Endothelial cell of umbilical vein (primary cell): Measurements from ENCODE around the gene GDI1. TPM values are rescaled to one million over a fixed set of nuclear protein-coding genes. Genes with fewer than 3 reads are reported as not detected.
A peak's percentile ranks its signal among the peaks of the same experiment; 100 is the strongest.

Experiments
- BruUV-seq: library from RNA; stranded (reverse); fragments of 400-500 nt; replicated peaks from 2 replicates; lab custom pipeline; 2021; lab: Mats Ljungman, UMichigan
- CTCF ChIA-PET: fragments of 300-600, 350-600 bp; sonication (Branson Sonifier 250); formaldehyde crosslinking; loops from one replicate; lab custom pipeline; 2021; ENCODE audit warnings: antibody characterized with exemption, inconsistent platforms; lab: Charles Lee
- POLR2A ChIA-PET: fragments of 300-600, 350-600 bp; sonication (Branson Sonifier 250); formaldehyde crosslinking; loops from one replicate; lab custom pipeline; 2021; ENCODE audit warnings: antibody characterized with exemption, inconsistent platforms; lab: Charles Lee
- DNase-seq: peaks from one replicate; pipeline ENCODE4 v3.0.0-alpha.2; 2011; ENCODE audit warnings: low read depth, low spot score
- FAIRE-seq: peaks from 2 replicates; lab custom pipeline; 2011; peaks lifted over from hg19 to GRCh38; lab: Jason Lieb, UNC
- H2AFZ ChIP-seq: 2 replicates; pipeline ENCODE4 v1.6.0; 2012; ENCODE audit warnings: low read depth, low read length, control low read depth, inconsistent platforms
- H3K27ac ChIP-seq: 2 replicates; pipeline ENCODE4 v1.5.1; 2011; ENCODE audit warnings: low read depth, mild to moderate bottlenecking, control low read depth, low read length, moderate library complexity; ENCODE audit not compliant: insufficient read depth
- H3K27me3 ChIP-seq, 2 experiments: 2 replicates each; pipeline versions ENCODE4 v1.6.0 to v1.6.1; 2011; ENCODE audit warnings: low read length in 2 of 2, mixed read lengths in 1 of 2; ENCODE audit not compliant: control insufficient read depth in 2 of 2, insufficient read depth in 2 of 2
- H3K36me3 ChIP-seq, 2 experiments: 2 replicates in 1 of 2; 3 replicates in 1 of 2; pipeline ENCODE4 v1.5.1; 2011; ENCODE audit warnings: low read length in 2 of 2, mild to moderate bottlenecking in 1 of 2, moderate library complexity in 1 of 2; ENCODE audit not compliant: control insufficient read depth in 2 of 2, insufficient read depth in 2 of 2; ENCODE audit errors: extremely low read depth in 1 of 2
- H3K4me1 ChIP-seq: 3 replicates; pipeline ENCODE4 v1.5.1; 2011; ENCODE audit warnings: mild to moderate bottlenecking, low read length; ENCODE audit not compliant: control insufficient read depth, insufficient read depth; ENCODE audit errors: extremely low read depth
- H3K4me2 ChIP-seq: 2 replicates; pipeline ENCODE4 v1.6.1; 2011; ENCODE audit warnings: low read length, control low read depth, mixed read lengths; ENCODE audit not compliant: insufficient read depth
- H3K4me3 ChIP-seq, 3 experiments: fragments of 200-600 bp in 1 of 3; sonication (generic), shearing (Covaris generic) in 1 of 3; replicated peaks in 1 of 3; 2 replicates each; pipeline ENCODE4 v1.5.1; 2011 to 2016; ENCODE audit warnings: control low read depth in 3 of 3, low read length in 3 of 3, mild to moderate bottlenecking in 2 of 3, inconsistent platforms in 1 of 3, low read depth in 1 of 3, moderate library complexity in 1 of 3; ENCODE audit not compliant: insufficient read depth in 1 of 3
- H3K79me2 ChIP-seq: 2 replicates; pipeline ENCODE4 v1.6.0; 2012; ENCODE audit warnings: low read length, inconsistent platforms; ENCODE audit not compliant: control insufficient read depth, insufficient read depth
- H3K9ac ChIP-seq: replicated peaks from 2 replicates; pipeline ENCODE3; 2011; ENCODE audit warnings: low read length, control low read depth; ENCODE audit not compliant: insufficient read depth; ENCODE audit errors: extremely low read depth
- H3K9me1 ChIP-seq: replicated peaks from 3 replicates; pipeline ENCODE4 v1.6.0; 2011; ENCODE audit warnings: mild to moderate bottlenecking, low read length; ENCODE audit not compliant: control insufficient read depth, insufficient read depth; ENCODE audit errors: extremely low read depth
- H3K9me3 ChIP-seq: replicated peaks from 2 replicates; pipeline ENCODE4 v1.5.1; 2012; ENCODE audit warnings: low read length, inconsistent platforms; ENCODE audit not compliant: control insufficient read depth, insufficient read depth
- H4K20me1 ChIP-seq: replicated peaks from 2 replicates; pipeline ENCODE3; 2011; ENCODE audit warnings: mild to moderate bottlenecking, low read length; ENCODE audit not compliant: control insufficient read depth, insufficient read depth; ENCODE audit errors: extremely low read depth
- CTCF ChIP-seq, 2 donors: IDR thresholded peaks; 1 replicate in 1 of 2; 2 replicates in 1 of 2; pipeline ENCODE4 v1.5.1; 2011; ENCODE audit warnings: low read length in 2 of 2, mild to moderate bottlenecking in 2 of 2, moderate library complexity in 2 of 2, control low read depth in 1 of 2, inconsistent platforms in 1 of 2, low read depth in 1 of 2; ENCODE audit not compliant: insufficient read depth in 1 of 2; ENCODE audit errors: extremely low read depth in 1 of 2
- EZH2 ChIP-seq: IDR thresholded peaks from 2 replicates; pipeline ENCODE4 v1.6.1; 2012; ENCODE audit warnings: borderline replicate concordance, low read depth, mild to moderate bottlenecking, moderate library complexity, low read length, inconsistent platforms; ENCODE audit not compliant: severe bottlenecking
- FOS ChIP-seq: IDR thresholded peaks from 2 replicates; pipeline ENCODE4 v1.6.1; 2011; ENCODE audit warnings: mild to moderate bottlenecking, low read length, moderate library complexity, borderline replicate concordance; ENCODE audit not compliant: insufficient read depth
- GATA2 ChIP-seq: IDR thresholded peaks from 2 replicates; pipeline ENCODE4 v1.7.0; 2011; ENCODE audit warnings: low read depth, mild to moderate bottlenecking, moderate library complexity, mixed read lengths, low read length; ENCODE audit not compliant: insufficient read length, insufficient read depth
- JUN ChIP-seq: IDR thresholded peaks from 2 replicates; pipeline ENCODE4 v1.6.1; 2011; ENCODE audit warnings: borderline replicate concordance, low read depth; ENCODE audit not compliant: insufficient read length, insufficient read depth
- MAX ChIP-seq: IDR thresholded peaks from 2 replicates; pipeline ENCODE4 v1.6.1; 2011; ENCODE audit not compliant: insufficient read depth, insufficient read length
- MYC ChIP-seq: IDR thresholded peaks from one replicate; pipeline ENCODE4 v1.6.1; 2011; ENCODE audit warnings: mild to moderate bottlenecking, low read depth, low read length
- POLR2A ChIP-seq: IDR thresholded peaks from 2 replicates; pipeline ENCODE4 v1.6.1; 2012; ENCODE audit warnings: low read depth, mild to moderate bottlenecking, control low read depth, low read length
- POLR2AphosphoS5 ChIP-seq: IDR thresholded peaks from 2 replicates; pipeline ENCODE4 v1.6.1; 2012; ENCODE audit warnings: low read depth, mild to moderate bottlenecking, control low read depth, low read length, moderate library complexity; ENCODE audit not compliant: insufficient read depth
- dilution Hi-C: fragments of 300-500 bp; cut with MboI; formaldehyde crosslinking; loops from one replicate; pipeline ENCODE4 v1.15.0; 2019; ENCODE audit warnings: low sequenced_read_pairs; ENCODE audit not compliant: extremely low pct_ligation_motif_present
- intact Hi-C: fragments of 100-400 bp; cut with micrococcal nuclease; formaldehyde crosslinking; loops from one replicate; pipeline ENCODE4 v1.10.0; 2022
- polyA plus RNA-seq, 4 experiments: library from polyadenylated mRNA; depleted of rRNA in 3 of 4; stranded (reverse) in 3 of 4; unstranded in 1 of 4; fragments of >200 nt; gene quantifications; 2 replicates each; pipeline versions ENCODE4 v1.2.1 to v1.2.3, GENCODE V29; 2011 to 2012; ENCODE audit warnings: missing spikeins in 1 of 4
- total RNA-seq: library from RNA; stranded (reverse); gene quantifications from 2 replicates; pipeline ENCODE4 v1.2.3, GENCODE V29; 2021

GDI1 gene
- total and polyA plus RNA-seq, 2 donors (not counting 3 experiments of a cell fraction or from before 2014, with no cell fraction given): 128 to 247 TPM

GRCh38 chrX:154401045-154401799, 35.7 kb upstream of the GDI1 start:
- intact Hi-C loops: loop anchor here (1.0 kb wide), 1 partner anchor 8 kb away; the partner anchor contains the start of gene DNASE1L1
- no peak overlapping the region for H3K9ac ChIP-seq
- no peaks in the 10 kb centered on the region for H3K27me3 ChIP-seq
- H3K79me2 ChIP-seq: peaks cover 20% of the 10 kb centered on the region
- no peaks in the 10 kb centered on the region for H3K9me3 ChIP-seq
- FAIRE-seq (peak; percentile 50), DNase-seq (no peak)
- H3K9me1 ChIP-seq: no peaks in the 10 kb centered on the region
- no peak overlapping the region for H3K27ac ChIP-seq
- no TSS peak for BruUV-seq
- POLR2A ChIA-PET: interaction anchor here (1.3 kb wide), 1 partner anchor 28 kb away, joined by 3 read pairs; no protein-coding TSS in a partner anchor
- H3K4me1 ChIP-seq: peaks cover 8% of the 10 kb centered on the region
- H4K20me1 ChIP-seq: no peaks in the 10 kb centered on the region
- CTCF ChIA-PET: no interaction called here
- peaks cover 15 to 18% of the 10 kb centered on the region in 2 experiments for H3K36me3 ChIP-seq
- H2AFZ ChIP-seq: no peak overlapping the region
- TF ChIP-seq FOS: no peak
- peak; percentile 68 for TF ChIP-seq POLR2AphosphoS5
- peak; percentile 82 for TF ChIP-seq POLR2A
- dilution Hi-C loops: no loop called here
- peak overlapping the region; percentile 12 for H3K4me2 ChIP-seq
- no peak overlapping the region for H3K4me3 ChIP-seq

- Histone ChIP-seq H2AFZ (no peak overlapping the region), H4K20me1 (no peaks in the 10 kb centered on the region), H3K79me2 (peaks cover 20% of the 10 kb centered on the region), H3K4me3 (no peak overlapping the region), H3K9ac (no peak overlapping the region), H3K36me3 (peaks cover 15 to 18% of the 10 kb centered on the region in 2 experiments), H3K27me3 (no peaks in the 10 kb centered on the region), H3K4me2 (no peak overlapping the region), H3K4me1 (peaks cover 8% of the 10 kb centered on the region), H3K27ac (no peak overlapping the region), H3K9me3 (no peaks in the 10 kb centered on the region), H3K9me1 (no peaks in the 10 kb centered on the region)
- TSS peak; percentile 13 for BruUV-seq
- dilution Hi-C loops: no loop called here
- DNase-seq (no peak), FAIRE-seq (no peak)
- POLR2A ChIA-PET: interaction anchor here (1.3 kb wide), 1 partner anchor 29 kb away, joined by 3 read pairs; no protein-coding TSS in a partner anchor
- no peak for TF ChIP-seq FOS
- no peak for TF ChIP-seq GATA2
- no peak for TF ChIP-seq CTCF (IDR thresholded peaks at IDR 0.05; ENCODE audit: extremely low read depth in 1 of 2, insufficient read depth in 1 of 2, low read depth in 1 of 2, low read length in 2 of 2)
- no peak for TF ChIP-seq MYC
- TF ChIP-seq POLR2A: no peak
- TF ChIP-seq JUN: no peak
- TF ChIP-seq POLR2AphosphoS5: no peak
- no peak for TF ChIP-seq MAX
- TF ChIP-seq EZH2: no peak
- intact Hi-C loops: loop anchor here (1.0 kb wide), 1 partner anchor 7 kb away; the partner anchor contains the start of gene DNASE1L1
- CTCF ChIA-PET: no interaction called here
Observed at GRCh38 chrX:154401918-154402621, 34.9 kb upstream of the GDI1 start.
